ENCODE results near the gene TMEM52. TPM values are rescaled to one million over a fixed set of nuclear protein-coding genes. Genes with fewer than 3 reads are reported as not detected.

TMEM52 gene
- total RNA-seq, 1 donor from 2014 or later = 0.67 TPM

- H3K36me3 Mint-ChIP-seq (ENCODE audit: low read depth) = no peaks in the 10 kb centered on the region
- no peaks in the 10 kb centered on the region for H3K9me3 Mint-ChIP-seq (ENCODE audit: low read depth)
- H3K27me3 Mint-ChIP-seq (ENCODE audit: low read depth) = peaks cover 11% of the 10 kb centered on the region
- DNase-seq (ENCODE audit: low spot score) = peak; percentile 88
- H3K4me3 Mint-ChIP-seq (ENCODE audit: unreplicated experiment) = no peak overlapping the region
- TF ChIP-seq CTCF (IDR thresholded peaks at IDR 0.05) = no peak
- H3K4me1 Mint-ChIP-seq (ENCODE audit: low read depth) = peaks cover 5% of the 10 kb centered on the region
- no peak overlapping the region for H3K27ac Mint-ChIP-seq (ENCODE audit: unreplicated experiment)
Measured at GRCh38 chr1:1941868-1942752, 23.0 kb upstream of the TMEM52 start.

GRCh38 chr1:1941211-1941841 lies 22.2 kb upstream of the TMEM52 start:
- peak; percentile 72 for DNase-seq (ENCODE audit: low spot score)
- Mint-ChIP-seq H3K4me1 (ENCODE audit: low read depth) (peaks cover 5% of the 10 kb centered on the region), H3K9me3 (ENCODE audit: low read depth) (no peaks in the 10 kb centered on the region), H3K36me3 (ENCODE audit: low read depth) (no peaks in the 10 kb centered on the region), H3K4me3 (ENCODE audit: unreplicated experiment) (no peak overlapping the region), H3K27ac (ENCODE audit: unreplicated experiment) (no peak overlapping the region), H3K27me3 (ENCODE audit: low read depth) (peaks cover 11% of the 10 kb centered on the region)
- TF ChIP-seq CTCF (IDR thresholded peaks at IDR 0.05) = no peak

GRCh38 chr1:1940123-1940425 lies 21.0 kb upstream of the TMEM52 start:
- Mint-ChIP-seq H3K4me1 (ENCODE audit: low read depth) (peaks cover 5% of the 10 kb centered on the region), H3K4me3 (ENCODE audit: unreplicated experiment) (no peak overlapping the region), H3K27me3 (ENCODE audit: low read depth) (peaks cover 11% of the 10 kb centered on the region), H3K9me3 (ENCODE audit: low read depth) (no peaks in the 10 kb centered on the region), H3K27ac (ENCODE audit: unreplicated experiment) (no peak overlapping the region), H3K36me3 (ENCODE audit: low read depth) (no peaks in the 10 kb centered on the region)
- TF ChIP-seq CTCF (IDR thresholded peaks at IDR 0.05) = no peak
- peak; percentile 77 for DNase-seq (ENCODE audit: low spot score)

- Mint-ChIP-seq H3K27me3 (ENCODE audit: low read depth) (peaks cover 11% of the 10 kb centered on the region), H3K36me3 (ENCODE audit: low read depth) (no peaks in the 10 kb centered on the region), H3K27ac (ENCODE audit: unreplicated experiment) (no peak overlapping the region), H3K4me1 (ENCODE audit: low read depth) (peaks cover 5% of the 10 kb centered on the region), H3K9me3 (ENCODE audit: low read depth) (no peaks in the 10 kb centered on the region), H3K4me3 (ENCODE audit: unreplicated experiment) (no peak overlapping the region)
- TF ChIP-seq CTCF (IDR thresholded peaks at IDR 0.05) = no peak
- DNase-seq (ENCODE audit: low spot score) = peak; percentile 71
Measured at GRCh38 chr1:1939296-1940122, 20.4 kb upstream of the TMEM52 start.
